ENCODE measurements around the gene OSBPL6.
"Not testable (repeated sequence)": the region's sequence is repeated elsewhere in the genome, so short reads cannot be mapped to it uniquely, and the experiment has no call there.

The OSBPL6 gene

DNA sequence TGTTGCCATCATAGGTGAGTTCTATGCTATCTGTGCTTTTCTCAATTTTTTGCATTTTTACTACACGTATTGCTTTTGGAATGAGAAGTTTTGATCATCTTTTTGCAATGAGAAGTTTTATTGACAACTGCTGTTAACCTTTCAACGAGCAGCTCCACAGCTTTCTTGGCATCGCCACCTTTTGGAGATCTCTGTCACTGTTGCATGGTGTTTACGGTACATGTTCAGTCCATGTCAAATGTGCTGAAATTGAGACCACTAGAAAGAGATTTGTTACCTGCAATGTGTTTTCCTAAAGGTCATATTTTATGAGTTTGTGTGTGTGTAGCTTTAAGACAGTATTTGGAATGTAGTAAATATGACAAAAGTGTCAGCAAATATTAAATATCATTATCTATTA, 120.8 kb downstream of the OSBPL6 start:
- no peak for DNase-seq

DNA sequence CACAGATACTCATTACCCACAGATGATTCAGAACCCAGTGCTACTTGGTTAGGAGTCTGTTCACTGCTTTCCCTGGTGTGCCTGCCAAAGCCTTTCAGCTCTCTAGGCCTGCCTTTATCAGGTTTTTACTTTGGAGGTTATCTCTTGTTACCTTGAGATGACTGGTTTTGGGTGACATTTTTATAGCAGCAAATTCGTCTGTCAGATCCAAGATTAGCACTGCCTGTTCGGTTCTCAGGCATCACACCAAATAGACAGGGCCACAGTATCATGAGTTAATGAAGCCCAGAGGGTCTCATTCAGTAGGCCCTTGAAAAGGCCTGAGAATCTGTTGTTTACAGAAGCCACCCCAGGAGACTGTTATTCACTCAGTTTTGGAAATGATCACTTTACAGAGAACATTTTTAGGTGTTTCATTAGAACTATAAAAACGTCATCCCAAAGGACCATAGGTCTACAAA, 121.2 kb downstream of the OSBPL6 start:
- DNase-seq: no peak

DNA sequence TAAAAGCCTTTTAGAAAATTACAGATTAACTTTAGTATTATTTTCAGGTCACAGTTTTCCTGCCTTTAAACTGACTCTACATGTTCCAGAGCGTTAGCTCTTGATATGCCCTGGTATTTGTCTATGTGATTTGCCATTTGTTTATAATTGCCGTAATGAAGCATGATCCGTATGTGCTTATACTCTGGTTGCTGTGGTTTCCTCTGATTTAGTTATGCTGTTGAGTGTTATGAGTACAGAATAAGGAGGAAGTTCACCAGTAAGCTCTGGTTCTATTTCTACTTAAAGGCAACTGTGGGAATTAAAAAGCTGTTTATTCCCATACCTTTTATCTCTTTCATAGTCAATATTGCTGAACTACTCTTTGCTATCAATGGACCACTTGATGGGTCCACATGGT, 123.5 kb downstream of the OSBPL6 start:
- DNase-seq: no peak

DNA sequence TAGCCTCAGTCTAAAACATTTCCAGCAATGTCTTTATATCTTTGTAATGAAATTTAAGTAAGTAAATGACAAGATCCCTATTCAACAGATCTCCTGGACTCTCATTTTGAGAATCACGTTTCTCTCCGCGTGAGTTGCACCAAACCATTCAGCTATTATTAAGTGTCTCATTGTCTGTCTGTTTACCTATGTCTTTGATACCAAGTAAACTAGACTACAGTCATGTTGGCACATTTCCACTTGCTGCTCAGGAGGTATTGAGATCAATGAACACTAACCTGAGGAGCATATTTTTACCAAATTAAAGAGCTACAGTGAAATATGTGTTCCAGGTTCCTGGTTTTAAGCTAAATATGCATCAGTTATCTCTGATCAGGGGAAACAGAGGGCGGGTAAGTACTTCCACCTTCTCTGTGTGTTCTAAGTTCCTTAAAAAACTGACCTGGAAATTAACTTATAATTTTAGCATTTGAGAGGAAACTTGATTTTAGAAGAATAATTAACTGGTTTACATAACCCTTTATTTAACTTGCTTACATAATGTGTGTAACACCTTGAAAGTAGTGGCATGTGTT, 125.8 kb downstream of the OSBPL6 start:
- peak; percentile 91 for DNase-seq

DNA sequence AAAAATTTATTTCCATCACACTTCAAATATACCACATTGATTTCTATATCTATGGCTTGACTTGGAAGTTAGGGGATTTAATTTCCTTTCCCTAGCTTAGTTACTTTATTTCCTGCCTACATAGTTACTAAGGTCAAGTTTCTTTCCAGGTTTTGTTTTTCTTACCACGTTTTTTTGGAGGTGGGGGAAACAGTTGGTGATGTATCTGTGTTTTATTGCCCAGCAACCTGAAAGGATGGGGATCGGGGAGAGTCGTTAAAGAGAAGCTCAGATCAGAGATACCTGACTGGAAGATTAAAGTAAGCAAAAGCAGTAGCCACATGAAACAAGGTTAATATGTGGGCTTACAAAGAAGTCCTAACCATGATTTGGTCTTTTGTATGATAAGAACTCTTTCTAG, 127.8 kb downstream of the OSBPL6 start:
- no peak for DNase-seq

DNA sequence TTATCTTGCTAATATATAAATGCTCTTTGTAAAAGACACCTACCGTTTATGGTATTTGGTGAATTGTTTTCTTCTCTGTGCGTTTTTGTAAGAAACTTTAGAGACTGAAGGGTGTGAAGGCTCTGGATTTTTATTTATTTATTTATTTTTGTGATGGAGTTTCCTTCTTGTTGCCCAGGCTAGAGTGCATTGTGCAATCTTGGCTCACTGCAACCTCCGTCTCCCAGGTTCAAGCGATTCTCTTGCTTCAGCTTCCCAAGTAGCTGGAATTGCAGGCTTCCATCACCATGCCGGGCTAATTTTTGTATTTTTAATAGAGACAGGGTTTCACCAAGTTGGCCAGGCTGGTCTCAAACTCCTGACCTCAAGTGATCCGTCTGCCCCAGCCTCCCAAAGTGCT, 129.0 kb downstream of the OSBPL6 start:
- DNase-seq: not testable (repeated sequence)

DNA sequence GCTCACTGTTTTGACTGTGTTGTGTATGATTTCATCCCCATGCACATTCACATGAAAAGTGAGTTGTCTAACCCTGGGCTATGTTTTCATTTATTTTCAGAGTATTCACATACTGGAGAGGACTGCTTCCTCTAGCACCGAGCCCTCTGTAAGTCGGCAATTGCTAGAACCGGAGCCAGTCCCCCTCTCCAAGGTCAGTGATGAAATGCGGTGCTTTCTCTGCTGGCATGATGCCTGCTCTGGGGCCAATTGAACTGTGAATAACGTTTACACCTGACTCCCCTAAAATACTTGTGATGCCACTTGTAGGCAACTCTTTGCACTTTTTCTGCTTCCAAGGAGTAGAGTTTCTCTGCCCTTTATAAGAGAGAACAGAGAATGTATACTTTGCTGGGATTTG, 129.8 kb downstream of the OSBPL6 start:
- no peak for DNase-seq

DNA sequence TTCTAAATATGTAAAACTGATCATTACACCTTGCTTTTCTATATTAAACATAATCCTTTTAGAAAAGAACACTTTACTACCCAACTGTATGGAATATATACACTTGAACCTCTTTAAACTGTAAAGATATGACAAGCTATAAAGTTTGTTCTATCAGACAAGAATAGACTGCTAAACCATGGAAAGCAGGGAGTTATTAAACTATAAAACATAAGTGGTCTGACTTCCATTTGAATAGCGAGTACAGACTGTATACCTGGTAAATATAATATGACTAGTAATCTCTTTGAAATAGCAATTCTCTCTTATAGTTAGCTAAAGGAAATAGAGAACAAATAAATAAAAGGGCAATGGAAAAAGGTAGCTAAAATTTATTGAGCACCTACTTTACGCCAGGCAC, 131.0 kb downstream of the OSBPL6 start:
- DNase-seq: no peak

DNA sequence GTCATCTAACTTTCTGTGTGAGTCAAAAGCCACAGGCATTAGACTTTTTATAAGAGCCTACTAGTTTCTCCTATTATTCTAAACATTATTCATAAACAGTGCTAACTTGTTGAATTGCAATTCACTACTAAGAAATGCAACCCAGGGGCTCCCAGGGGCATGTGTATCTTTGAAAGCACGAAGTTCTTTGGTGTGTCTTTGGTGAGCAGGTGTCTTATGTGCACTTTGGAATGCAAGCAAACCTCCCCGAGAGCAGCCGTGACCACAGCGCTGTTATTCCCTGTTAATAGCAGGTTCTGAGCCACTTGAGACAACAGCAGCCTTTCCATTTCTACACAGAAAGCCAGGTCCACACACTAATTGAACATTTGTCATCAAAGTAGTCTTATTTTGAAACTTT, 133.2 kb downstream of the OSBPL6 start:
- no peak for DNase-seq

DNA sequence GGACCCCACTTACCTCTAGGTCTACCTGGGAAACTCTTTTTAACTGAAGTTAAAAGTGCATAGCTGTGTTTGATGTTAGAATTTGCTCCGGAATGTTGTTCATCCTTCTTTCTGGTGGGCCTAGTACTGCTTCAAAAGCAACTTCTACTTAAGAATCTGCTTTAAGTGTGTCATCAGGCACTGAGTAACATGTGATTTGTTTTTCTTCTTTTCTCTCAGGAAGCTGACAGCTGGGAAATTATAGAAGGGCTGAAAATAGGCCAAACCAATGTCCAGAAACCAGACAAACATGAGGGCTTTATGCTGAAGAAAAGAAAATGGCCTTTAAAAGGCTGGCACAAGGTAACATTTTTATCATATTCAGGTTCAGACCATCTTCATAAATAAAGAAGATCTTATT, 133.7 kb downstream of the OSBPL6 start:
- DNase-seq: no peak

DNA sequence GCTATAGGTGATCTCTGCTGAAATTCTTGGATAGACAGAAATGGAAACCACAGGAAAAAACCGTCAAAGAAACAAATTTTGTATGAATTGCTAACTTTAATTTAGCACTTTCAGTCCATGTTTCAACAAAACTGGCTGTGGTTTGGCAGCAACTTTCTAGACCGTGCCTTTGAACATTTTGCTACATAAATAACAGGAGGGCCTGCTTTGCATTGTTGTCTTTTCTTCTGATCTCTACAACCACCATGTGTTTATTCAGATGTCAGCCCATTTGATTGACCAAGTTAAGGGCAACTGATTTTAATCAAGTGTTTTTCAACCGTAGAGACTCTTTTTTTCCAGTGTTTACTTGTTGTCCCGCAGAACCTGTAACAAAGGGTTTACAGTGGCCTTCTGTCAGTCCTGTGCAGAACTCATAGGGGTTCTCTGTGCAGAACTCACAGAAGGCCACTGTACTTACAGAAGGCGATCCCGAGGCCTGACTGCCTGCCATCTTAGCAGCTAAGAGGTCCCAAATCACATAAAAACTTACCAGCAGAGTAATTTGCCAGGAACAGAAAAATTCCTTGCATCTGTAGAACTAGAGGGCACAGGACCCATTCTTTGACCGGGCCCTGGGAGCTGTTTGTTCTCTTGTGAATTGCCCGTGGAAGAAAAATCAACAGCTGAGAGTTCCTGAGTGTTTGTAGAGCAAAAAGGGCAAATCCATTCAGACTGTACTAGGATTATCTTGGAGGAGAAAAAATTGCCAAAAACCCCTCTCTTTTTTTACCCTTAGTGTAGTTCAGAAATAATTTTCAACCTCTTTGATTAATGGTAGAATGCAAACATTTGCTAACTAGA, 136.1 kb downstream of the OSBPL6 start:
- DNase-seq: no peak

DNA sequence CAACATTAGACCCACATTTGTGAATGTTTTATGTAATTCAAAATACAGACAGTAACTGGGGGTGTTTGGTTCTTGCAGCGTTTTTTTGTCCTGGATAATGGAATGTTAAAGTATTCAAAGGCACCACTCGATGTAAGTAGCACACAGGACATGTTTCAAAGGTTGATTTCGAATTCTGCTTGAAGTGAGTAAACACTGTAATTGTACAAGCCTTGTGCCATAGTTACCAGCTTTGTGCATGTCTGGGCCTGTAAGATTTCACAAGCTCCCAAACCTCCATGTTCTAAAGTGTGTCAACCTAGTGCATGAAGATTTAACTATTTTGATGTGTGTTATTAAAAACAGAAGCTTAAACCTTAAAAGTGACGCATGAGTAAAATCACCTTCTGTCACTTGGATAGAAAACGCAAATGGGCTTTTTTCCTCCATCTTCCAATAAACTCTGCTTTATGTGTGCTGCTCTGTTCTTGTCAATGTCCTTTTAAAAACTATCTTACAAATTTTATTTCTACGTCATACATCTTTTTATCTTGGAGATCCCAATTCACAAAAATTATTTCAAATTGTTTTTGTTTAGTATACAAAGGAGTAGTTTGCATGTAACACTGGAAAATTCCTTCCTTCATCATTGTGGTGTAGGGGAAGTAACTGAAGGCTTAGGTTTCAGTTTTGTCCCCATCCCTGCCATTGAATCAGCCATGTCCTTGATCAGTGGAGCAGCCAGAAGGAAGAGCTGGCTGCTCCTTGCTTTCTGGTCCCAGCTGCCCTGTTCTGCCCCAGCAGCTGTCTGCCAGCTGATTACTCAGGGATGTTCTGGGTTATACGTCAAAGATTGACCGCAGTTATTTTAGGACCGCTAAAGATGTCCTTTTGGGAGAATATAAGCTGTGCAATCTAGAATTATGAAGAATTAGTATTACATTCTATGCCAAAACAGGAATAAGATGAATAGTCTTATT, 137.4 kb downstream of the OSBPL6 start:
- no peak for DNase-seq

DNA sequence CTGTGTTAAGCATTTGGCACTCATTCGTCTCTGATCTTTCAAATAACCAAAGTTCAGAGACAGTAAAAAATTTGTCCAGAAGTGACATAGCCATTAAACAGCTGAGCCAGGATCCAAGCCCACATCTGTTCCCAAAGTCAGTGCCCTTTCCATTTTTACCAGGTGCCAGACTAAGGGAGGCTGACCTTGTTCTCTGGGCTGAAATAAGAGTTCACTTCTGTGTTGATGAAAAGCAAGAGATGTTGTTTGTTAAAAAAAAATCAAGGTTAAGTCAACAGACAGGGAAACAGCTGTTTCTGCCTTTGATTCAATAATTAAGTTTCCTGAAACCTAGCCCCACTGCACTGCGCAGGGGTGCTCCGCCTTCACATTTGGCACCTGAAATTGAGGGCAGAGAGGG, 139.5 kb downstream of the OSBPL6 start:
- no peak for DNase-seq

DNA sequence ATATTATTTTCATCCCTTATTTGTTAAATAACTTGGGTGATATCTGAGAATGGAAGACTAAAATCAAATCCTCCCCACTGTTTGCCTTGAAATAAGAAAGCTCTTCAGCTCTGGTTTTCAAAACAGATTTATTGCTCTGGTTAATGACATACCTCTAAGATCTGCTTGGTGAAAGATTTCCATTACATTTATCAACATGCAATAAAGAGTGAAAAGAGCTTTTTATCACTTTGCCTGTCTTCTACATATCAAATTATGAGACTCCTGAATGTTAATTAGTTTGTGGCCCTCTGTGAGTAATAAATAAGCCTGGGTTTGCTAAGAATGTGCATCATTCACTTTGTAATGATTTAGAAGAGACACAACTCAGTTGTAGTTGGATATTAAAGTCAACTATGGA, 140.9 kb downstream of the OSBPL6 start:
- DNase-seq: no peak

DNA sequence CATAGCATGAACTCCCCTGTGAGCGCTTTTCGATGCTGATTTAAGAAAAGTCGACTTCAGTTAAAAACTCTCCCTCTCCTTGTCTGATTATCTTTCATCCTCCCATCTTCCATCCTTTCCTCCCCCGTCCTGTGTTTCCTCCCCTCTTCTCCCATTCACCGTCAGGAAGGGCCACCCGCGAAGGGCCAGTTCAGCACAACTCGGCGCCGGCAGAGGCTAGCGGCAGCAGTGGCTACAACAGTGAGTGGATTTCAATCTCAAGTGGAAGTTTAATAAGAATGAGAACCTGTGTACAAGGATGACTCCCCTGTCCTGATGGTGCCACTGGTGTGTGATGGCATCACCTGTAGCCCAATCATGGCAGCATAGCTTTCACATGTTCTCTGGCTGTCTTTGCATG, 149.8 kb downstream of the OSBPL6 start:
- no peak for DNase-seq

DNA sequence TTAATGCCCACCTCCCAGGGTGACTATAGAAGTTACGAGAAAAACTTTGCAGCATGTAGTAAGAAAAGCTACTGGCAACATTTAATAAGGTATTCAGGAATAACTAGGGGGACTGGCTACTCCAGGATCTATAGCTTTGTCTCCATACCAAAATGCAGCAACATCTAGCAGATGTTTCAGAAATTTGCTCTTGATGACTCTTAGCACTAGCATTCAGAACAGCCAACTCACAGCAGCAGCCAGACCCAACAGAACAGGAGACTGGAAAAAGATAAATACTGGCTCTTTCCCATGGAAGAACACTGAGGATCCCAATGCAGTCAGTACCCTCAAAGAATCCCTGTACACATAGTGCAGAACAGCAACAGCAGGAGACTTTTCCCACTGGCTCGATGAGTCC, 151.6 kb downstream of the OSBPL6 start:
- DNase-seq: no peak

DNA sequence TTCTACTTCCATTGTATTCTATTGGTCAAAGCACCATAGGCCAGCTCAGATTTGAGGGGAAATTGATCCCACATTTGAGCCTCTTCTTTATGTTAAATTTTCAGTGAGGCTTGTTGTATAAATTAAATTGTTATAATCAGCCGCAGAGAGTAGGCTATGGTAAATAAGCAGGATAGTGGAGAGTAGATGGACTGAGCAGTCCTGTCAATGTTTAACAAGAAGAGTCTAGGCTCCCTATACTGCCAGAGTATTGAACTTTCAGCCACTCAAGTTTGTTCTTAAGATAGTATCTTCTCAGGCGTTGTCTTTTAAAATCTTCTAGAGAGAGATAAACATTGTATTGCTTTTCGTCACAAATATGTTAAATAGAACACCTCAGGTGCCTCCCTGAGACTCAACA, 155.7 kb downstream of the OSBPL6 start:
- DNase-seq: no peak

DNA sequence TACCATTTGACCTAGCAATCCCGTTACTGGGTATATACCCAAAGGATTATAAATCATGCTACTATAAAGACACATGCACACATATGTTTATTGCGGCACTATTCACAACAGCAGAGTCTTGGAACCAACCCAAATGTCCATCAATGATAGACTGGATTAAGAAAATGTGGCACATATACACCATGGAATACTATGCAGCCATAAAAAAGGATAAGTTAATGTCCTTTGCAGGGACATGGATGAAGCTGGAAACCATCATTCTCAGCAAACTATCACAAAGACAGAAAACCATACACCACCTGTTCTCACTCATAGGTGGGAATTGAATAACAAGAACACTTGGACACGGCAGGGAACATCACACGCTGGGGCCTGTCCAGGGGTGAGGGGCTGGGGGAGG, 163.4 kb downstream of the OSBPL6 start:
- not testable (repeated sequence) for DNase-seq

DNA sequence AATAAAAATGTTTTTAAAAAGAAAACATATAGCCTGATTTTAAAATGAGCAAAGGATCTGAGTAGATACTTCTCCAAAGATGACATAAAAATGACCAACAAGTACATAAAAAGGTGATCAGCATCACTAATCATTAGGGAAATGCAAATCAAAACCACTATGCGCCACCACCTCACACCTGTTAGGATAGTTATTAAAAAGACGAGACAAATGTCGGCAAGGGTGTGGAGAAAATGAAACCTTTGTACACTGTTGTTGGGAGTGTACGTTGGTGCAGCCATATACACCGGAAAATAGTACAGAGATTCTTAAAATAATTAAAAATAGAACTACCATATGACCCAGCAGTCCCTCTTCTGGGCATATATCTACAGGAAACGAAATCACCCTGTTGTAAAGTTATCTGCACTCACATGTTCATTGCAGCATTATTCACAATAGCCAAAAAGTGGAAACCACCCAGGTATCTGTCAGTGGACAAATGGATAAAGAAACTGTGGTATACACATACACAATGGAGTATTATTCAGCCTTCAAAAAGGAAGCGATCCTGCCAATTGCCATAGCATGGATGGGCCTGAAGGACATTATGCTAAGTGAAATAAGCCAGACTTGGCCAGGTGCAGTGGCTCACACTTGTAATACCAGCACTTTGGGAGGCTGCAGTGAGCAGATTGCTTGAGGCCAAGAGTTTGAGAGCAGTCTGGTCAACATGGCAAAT, 165.0 kb downstream of the OSBPL6 start:
- DNase-seq: no peak

DNA sequence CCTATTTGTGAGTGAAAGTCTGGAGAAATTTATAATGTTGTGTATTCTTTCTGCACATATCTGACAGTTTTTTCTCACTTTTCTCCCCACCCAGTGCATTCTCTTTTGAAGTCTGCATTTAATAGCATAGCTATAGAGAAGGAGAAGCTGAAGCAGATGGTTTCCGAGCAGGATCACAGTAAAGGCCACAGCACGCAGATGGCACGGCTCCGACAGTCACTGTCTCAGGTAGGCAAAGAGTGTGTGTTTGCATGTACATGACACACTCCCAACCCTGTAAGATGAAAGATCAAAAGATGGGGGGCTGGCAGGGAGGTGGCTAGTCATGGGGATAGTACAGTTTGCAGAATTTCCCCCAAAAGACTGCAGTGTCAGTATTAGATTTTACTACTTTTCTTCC, 167.3 kb downstream of the OSBPL6 start:
- DNase-seq: no peak

DNA sequence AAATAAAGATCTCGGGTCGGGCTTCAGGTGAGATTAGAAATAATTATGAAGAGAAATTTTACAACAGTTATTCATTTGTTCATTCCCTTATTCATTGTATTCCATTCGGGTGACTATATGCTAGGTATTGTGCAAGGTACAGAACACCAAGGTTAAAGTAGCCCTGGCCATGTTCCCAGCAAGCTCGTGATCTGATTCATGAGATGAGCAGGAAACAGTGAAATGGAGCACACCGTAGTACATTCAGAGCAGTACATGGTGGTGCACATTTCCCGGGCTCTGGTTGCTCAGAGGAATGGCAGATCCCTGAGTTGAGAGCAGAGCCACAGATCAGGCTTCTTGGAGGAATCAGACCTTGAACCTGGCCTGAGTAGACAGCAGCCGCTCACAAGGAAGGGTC, 168.9 kb downstream of the OSBPL6 start:
- no peak for DNase-seq

DNA sequence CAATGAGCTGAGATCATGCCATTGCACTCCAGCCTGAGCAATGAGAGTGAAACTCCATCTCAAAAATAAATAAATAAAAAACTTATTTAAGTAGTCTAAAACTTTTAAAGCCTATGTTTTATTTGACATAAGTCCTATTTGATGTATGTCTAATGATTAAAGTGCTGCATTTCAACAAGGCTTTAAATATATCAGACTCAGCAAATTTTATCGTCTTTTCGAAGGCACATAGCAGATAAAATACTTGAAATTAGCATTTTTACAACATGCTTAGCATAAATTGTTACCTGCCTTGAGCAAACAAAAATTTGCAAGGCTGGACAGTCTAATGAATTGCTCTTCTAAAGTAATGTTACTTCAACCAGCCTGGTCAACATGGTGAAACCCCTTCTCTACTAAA, 170.8 kb downstream of the OSBPL6 start:
- no peak for DNase-seq

DNA sequence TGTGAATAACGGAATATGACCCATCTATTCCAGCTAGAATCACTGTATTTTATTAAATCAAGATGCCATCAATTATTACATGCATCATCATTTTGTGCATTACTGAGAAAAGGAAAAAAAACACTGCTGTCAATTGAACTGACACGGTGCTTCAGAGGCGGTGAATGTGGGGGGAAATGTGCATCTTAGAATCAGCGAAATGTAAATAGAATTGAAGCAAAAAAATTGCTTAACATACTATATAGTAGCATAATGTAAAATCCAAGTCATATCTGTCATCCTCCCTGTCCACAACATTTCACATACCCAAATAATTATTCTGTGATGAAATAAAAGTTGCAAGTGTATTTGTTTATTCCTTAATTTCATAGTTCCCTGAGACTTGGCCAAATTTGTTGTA, 172.1 kb downstream of the OSBPL6 start:
- DNase-seq: no peak
